Vagina (tissue), 2 donors: ENCODE data around the gene ADM.

Experiments
- POLR2A ChIP-seq, 2 donors: fragments of 450-650 bp; IDR thresholded peaks; one replicate each; pipeline ENCODE4 v1.6.1; 2017; ENCODE audit warnings: antibody characterized with exemption in 2 of 2, mild to moderate bottlenecking in 2 of 2, moderate library complexity in 2 of 2
- TF ChIP-seq, protein P1 (sequence below), 3 experiments: fragments of 450-650 bp in 2 of 3; fragments of 200-600 bp in 1 of 3; sonication (generic) in 1 of 3; IDR thresholded peaks; one replicate each; pipeline ENCODE4 v1.5.1; 2017 to 2019; ENCODE audit warnings: antibody characterized with exemption in 3 of 3, mild to moderate bottlenecking in 2 of 3, moderate library complexity in 2 of 3

GRCh38 chr11:10302359-10302743 lies 2.5 kb upstream of the ADM start:
- TF ChIP-seq POLR2A (IDR thresholded peaks at IDR 0.05) = no peak
- TF ChIP-seq, protein P1, sequence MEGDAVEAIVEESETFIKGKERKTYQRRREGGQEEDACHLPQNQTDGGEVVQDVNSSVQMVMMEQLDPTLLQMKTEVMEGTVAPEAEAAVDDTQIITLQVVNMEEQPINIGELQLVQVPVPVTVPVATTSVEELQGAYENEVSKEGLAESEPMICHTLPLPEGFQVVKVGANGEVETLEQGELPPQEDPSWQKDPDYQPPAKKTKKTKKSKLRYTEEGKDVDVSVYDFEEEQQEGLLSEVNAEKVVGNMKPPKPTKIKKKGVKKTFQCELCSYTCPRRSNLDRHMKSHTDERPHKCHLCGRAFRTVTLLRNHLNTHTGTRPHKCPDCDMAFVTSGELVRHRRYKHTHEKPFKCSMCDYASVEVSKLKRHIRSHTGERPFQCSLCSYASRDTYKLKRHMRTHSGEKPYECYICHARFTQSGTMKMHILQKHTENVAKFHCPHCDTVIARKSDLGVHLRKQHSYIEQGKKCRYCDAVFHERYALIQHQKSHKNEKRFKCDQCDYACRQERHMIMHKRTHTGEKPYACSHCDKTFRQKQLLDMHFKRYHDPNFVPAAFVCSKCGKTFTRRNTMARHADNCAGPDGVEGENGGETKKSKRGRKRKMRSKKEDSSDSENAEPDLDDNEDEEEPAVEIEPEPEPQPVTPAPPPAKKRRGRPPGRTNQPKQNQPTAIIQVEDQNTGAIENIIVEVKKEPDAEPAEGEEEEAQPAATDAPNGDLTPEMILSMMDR (IDR thresholded peaks at IDR 0.05) = no peak
